Parathyroid adenoma (tissue), 2 donors: ENCODE measurements around the gene WNT5B.

Source experiments
- H2AFZ ChIP-seq: fragments of 300-600 bp; sonication (generic); one replicate; pipeline ENCODE4 v1.7.0; 2017; ENCODE audit warnings: antibody characterized with exemption, mild to moderate bottlenecking
- H3K27ac ChIP-seq: fragments of 300-600 bp; sonication (generic); one replicate; pipeline ENCODE4 v1.7.0; 2017
- H3K27me3 ChIP-seq: fragments of 300-600 bp; sonication (generic); one replicate; pipeline ENCODE4 v1.7.0; 2017; ENCODE audit warnings: low read length; ENCODE audit not compliant: control insufficient read depth, insufficient read depth
- H3K36me3 ChIP-seq: fragments of 300-600 bp; sonication (generic); one replicate; pipeline ENCODE4 v1.7.0; 2017; ENCODE audit warnings: low read length; ENCODE audit not compliant: control insufficient read depth, insufficient read depth
- H3K4me1 ChIP-seq: fragments of 300-600 bp; sonication (generic); one replicate; pipeline ENCODE4 v1.7.0; 2017; ENCODE audit warnings: control low read depth
- H3K4me2 ChIP-seq: fragments of 300-600 bp; sonication (generic); one replicate; pipeline ENCODE4 v1.7.0; 2017; ENCODE audit warnings: low read length
- H3K4me3 ChIP-seq: fragments of 300-600 bp; sonication (generic); one replicate; pipeline ENCODE4 v1.7.0; 2017; ENCODE audit warnings: low read depth, low read length
- H3K79me2 ChIP-seq: fragments of 300-600 bp; sonication (generic); one replicate; pipeline ENCODE4 v1.7.0; 2017; ENCODE audit warnings: control low read depth
- H3K9ac ChIP-seq: fragments of 300-600 bp; sonication (generic); one replicate; pipeline ENCODE4 v1.7.0; 2017; ENCODE audit warnings: mild to moderate bottlenecking
- H3K9me3 ChIP-seq: fragments of 300-600 bp; sonication (generic); one replicate; pipeline ENCODE4 v1.7.0; 2017; ENCODE audit warnings: low read length; ENCODE audit not compliant: control insufficient read depth
- TF ChIP-seq, protein P1 (sequence below): fragments of 300-600 bp; sonication (generic); IDR thresholded peaks from one replicate; pipeline ENCODE4 v1.7.0; 2017; ENCODE audit warnings: antibody characterized with exemption, mild to moderate bottlenecking
- donor health status: primary hyperparathyroidism.

The WNT5B gene

DNA sequence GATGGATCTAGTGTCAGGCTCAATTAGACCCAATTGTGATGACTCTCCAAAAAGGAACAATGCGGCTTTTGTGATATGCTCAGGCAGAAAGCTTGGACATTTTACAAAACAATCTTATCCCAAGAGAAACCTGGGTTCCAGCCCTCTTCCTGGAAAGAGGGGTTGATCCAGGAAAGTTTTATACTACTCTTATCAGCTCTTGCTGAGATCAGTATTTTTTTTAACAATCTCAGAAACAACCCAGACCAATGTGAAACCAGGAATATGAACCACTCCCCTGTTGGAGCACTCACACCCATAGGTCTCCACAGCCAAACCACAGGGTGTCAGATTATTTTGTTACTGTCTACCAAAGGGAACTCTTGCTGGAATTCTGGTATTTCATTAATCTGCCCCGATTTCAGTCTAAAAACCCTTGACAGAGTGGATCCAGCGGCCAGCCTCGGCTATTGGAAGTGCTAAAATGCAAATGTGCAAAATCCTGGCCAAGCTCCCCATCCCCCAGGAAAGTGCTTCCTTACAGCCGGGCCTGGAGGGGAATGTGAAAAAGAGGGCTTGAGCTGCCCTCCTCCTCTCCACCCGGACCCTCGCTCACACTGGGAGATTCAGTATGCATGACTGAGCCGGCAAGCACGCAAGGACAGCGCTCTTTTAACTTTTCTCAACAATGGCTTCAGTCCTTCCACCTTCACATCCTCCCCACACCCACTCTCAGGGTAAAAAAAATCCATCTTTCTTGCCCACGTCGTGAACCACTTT lies 38.6 kb upstream of the WNT5B start:
- Histone ChIP-seq H3K4me3 (peak overlapping the region; percentile 62), H2AFZ (no peak overlapping the region), H3K79me2 (peaks cover 23% of the 10 kb centered on the region), H3K4me2 (peak overlapping the region; percentile 73), H3K36me3 (no peaks in the 10 kb centered on the region), H3K27ac (peak overlapping the region; percentile 64), H3K27me3 (no peaks in the 10 kb centered on the region), H3K9ac (no peak overlapping the region), H3K4me1 (peaks cover 36% of the 10 kb centered on the region), H3K9me3 (no peaks in the 10 kb centered on the region)
- TF ChIP-seq, protein P1, sequence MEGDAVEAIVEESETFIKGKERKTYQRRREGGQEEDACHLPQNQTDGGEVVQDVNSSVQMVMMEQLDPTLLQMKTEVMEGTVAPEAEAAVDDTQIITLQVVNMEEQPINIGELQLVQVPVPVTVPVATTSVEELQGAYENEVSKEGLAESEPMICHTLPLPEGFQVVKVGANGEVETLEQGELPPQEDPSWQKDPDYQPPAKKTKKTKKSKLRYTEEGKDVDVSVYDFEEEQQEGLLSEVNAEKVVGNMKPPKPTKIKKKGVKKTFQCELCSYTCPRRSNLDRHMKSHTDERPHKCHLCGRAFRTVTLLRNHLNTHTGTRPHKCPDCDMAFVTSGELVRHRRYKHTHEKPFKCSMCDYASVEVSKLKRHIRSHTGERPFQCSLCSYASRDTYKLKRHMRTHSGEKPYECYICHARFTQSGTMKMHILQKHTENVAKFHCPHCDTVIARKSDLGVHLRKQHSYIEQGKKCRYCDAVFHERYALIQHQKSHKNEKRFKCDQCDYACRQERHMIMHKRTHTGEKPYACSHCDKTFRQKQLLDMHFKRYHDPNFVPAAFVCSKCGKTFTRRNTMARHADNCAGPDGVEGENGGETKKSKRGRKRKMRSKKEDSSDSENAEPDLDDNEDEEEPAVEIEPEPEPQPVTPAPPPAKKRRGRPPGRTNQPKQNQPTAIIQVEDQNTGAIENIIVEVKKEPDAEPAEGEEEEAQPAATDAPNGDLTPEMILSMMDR, result no peak

DNA sequence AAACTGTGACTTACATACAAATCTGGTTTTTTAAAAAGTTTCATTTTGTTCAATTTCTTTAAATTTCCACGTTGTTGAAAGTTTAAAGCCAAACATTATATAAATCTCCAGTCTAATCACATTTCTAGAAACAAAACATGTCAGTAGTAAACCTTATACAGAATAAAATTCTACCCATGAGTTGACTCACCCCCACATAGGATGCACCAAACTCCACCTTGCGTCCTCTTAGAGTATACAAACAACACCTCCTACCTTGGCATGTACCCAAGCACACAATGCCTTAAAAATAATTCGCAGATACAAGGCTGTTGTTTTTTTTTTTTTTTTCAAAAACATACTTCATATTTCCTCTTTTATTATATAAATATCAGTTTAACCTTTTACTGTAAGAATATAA lies 38.0 kb upstream of the WNT5B start:
- Histone ChIP-seq H3K27ac (peak overlapping the region; percentile 64), H3K4me2 (peak overlapping the region; percentile 73), H3K79me2 (peaks cover 23% of the 10 kb centered on the region), H3K36me3 (no peaks in the 10 kb centered on the region), H3K9me3 (no peaks in the 10 kb centered on the region), H3K27me3 (no peaks in the 10 kb centered on the region), H3K9ac (no peak overlapping the region), H3K4me1 (peaks cover 37% of the 10 kb centered on the region), H2AFZ (no peak overlapping the region), H3K4me3 (peak overlapping the region; percentile 62)
- TF ChIP-seq, protein P1, result no peak

DNA sequence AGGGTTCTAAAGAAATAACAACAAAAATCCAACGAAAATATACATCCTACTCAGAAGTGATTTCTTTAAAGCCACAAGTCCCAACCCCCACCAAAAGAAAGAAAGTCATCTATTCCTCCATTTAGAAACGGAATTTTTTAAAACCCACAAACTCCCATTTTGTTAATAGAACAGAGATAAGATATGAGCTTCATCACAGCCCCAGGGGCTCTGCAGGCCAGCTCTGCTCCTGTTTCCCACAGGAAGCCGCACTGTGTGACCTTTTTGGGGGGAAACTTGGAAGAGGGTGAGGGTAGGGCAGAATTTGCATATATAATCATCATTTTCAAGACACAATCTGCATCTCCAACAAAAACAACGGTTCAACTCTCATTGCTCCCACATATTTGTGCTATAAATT lies 37.5 kb upstream of the WNT5B start:
- Histone ChIP-seq H3K79me2 (peaks cover 23% of the 10 kb centered on the region), H3K27ac (peak overlapping the region; percentile 64), H3K4me2 (peak overlapping the region; percentile 73), H3K9ac (no peak overlapping the region), H3K4me3 (peak overlapping the region; percentile 62), H3K9me3 (no peaks in the 10 kb centered on the region), H2AFZ (no peak overlapping the region), H3K27me3 (no peaks in the 10 kb centered on the region), H3K36me3 (no peaks in the 10 kb centered on the region), H3K4me1 (peaks cover 37% of the 10 kb centered on the region)
- TF ChIP-seq, protein P1, result no peak

DNA sequence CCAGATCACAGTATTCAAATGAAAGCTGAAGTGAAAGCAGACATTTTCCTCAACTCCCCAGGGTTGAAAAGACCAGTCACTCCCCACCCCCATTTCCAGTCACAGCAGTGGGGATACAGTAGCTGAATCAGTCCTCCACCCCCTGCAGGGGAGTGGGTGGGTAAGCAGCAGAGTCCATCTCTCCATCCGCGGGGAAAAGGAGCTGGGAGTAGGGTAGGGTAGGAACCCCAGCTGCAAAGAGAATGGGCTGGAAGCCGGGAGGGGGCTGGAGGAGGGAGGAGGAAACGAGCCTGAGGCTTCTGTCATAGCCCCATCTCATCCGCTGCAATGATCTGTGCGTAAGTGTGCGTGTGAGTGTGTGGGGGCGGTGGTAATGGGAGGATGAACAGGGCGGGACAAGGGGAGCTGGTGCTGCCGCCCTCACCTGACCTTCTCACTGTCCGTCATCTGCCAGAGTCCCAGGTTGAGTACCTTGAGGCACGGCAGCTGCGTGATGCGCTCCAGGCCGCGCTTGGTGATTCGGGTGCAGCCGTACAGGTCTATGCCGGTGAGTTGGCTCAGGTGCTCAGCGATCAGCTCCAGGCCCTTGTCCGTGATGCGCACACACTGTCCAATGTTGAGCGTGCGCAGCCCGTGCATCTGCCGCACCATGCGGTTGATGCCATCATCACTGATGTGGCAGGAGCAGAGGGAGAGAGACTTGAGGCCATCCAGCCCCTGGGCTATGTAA lies 36.4 kb upstream of the WNT5B start:
- Histone ChIP-seq H2AFZ (peak overlapping the region; percentile 70), H3K79me2 (peaks cover 23% of the 10 kb centered on the region), H3K4me3 (peak overlapping the region; percentile 48), H3K9ac (peak overlapping the region; percentile 51), H3K36me3 (no peaks in the 10 kb centered on the region), H3K27ac (peak overlapping the region; percentile 87), H3K27me3 (no peaks in the 10 kb centered on the region), H3K9me3 (no peaks in the 10 kb centered on the region), H3K4me2 (peak overlapping the region; percentile 79), H3K4me1 (peaks cover 35% of the 10 kb centered on the region)
- TF ChIP-seq, protein P1, result no peak
